ENCODE data around the gene LUZP2. TPM values are rescaled to one million over a fixed set of nuclear protein-coding genes. Genes with fewer than 3 reads are reported as not detected.

Gene LUZP2
- total RNA-seq, 1 donor from 2014 or later, result 42.0 TPM

GRCh38 chr11:24779791-24780190 lies 282.9 kb downstream of the LUZP2 start:
- DNase-seq (ENCODE audit: low spot score in 2 of 2) (no peak), FAIRE-seq (no peak)

GRCh38 chr11:24781288-24781687 lies 284.4 kb downstream of the LUZP2 start:
- FAIRE-seq, result no peak
- DNase-seq (ENCODE audit: low spot score in 2 of 2), result no peak

GRCh38 chr11:24793479-24793878 lies 296.6 kb downstream of the LUZP2 start:
- no peak for DNase-seq (ENCODE audit: low spot score in 2 of 2)
- no peak for FAIRE-seq

DNA sequence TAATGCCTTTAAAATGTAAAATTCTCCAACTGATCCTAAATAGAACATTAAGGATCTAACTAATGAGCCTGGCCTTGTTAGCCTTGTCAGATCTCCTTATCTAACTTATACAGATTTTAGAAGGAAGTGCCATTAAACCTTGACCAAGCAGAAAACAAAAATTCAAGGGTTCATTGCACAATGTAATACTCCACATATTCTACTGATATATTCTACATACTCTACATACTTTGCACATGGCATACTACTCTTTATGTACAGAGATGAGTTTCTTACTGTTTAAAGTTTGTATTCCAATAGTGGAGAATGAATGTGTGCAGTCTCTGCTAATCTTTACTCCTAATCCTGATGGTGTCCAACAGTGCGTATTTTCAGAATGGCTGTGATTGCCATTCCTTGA lies 297.2 kb downstream of the LUZP2 start:
- FAIRE-seq (no peak), DNase-seq (ENCODE audit: low spot score in 2 of 2) (no peak)

- no peak for DNase-seq (ENCODE audit: low spot score in 2 of 2)
- no peak for FAIRE-seq
Observed at GRCh38 chr11:24805671-24806070, 308.8 kb downstream of the LUZP2 start.

DNA sequence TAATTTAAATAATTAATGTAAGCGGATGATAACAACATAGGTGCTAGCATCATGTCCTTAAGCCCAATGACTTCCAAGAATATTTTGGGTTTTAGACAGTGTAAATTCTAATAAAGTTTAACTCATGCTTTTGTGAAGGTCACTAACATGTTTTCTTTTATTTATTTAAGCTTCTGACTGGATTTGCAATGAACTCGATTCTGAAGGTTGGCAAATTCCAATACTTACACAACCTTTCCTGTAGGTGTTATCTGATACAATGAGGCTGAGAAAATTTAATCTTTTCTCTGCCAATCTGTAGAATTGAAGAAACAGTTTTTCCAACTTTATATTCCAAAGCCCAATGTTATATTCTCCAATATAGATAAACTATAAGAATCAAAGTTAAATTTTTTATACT lies 311.3 kb downstream of the LUZP2 start:
- no peak for DNase-seq (ENCODE audit: low spot score in 2 of 2)
- no peak for FAIRE-seq

- FAIRE-seq, result no peak
- DNase-seq (ENCODE audit: low spot score in 2 of 2), result no peak
Observed at GRCh38 chr11:24819006-24819405, 322.2 kb downstream of the LUZP2 start.

DNA sequence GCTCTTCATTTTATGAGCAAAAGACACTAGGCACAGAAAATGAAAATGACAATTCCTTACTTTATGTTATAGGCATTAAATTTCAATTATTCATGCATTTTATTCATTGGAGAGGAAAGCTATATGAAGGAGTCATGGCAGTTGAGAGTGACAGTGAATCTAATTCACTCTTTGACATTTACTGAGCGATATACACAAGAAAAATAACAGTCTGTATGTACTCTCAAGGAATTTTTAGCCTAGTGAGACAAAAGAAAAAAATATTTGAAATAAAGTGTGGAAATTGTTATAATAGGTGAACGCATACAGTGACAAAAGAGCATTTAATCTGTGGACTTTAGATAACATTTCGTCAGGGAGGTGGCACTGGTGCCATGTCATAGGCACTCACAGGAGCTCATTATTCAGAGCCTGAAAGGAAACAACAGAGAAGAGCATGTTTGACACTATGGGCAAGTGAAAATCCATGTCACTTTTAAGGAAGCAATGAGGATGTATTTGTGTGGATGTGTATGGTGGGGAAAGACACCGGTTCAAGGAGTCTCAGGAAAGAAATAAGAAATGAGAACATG lies 323.1 kb downstream of the LUZP2 start:
- FAIRE-seq (no peak), DNase-seq (ENCODE audit: low spot score in 2 of 2) (no peak)

DNA sequence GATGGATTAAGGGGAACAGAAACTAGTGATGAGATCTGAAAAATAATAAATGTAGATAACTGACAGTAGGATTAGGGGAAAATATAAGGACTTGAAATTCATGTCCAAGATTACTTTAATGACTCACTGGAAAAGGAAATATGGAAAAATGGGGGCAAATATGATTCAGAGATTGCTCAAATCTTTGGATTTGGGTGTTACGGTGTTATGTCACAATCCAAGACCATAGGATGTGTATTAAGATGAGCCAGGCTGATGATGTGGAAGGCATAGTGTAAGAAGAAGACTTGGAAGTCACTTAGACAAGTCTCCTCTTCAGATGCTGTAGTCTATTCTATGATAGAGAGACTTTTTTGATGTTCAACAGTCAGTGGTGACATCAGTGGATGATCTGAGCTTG lies 323.7 kb downstream of the LUZP2 start:
- FAIRE-seq (no peak), DNase-seq (ENCODE audit: low spot score in 2 of 2) (no peak)

DNA sequence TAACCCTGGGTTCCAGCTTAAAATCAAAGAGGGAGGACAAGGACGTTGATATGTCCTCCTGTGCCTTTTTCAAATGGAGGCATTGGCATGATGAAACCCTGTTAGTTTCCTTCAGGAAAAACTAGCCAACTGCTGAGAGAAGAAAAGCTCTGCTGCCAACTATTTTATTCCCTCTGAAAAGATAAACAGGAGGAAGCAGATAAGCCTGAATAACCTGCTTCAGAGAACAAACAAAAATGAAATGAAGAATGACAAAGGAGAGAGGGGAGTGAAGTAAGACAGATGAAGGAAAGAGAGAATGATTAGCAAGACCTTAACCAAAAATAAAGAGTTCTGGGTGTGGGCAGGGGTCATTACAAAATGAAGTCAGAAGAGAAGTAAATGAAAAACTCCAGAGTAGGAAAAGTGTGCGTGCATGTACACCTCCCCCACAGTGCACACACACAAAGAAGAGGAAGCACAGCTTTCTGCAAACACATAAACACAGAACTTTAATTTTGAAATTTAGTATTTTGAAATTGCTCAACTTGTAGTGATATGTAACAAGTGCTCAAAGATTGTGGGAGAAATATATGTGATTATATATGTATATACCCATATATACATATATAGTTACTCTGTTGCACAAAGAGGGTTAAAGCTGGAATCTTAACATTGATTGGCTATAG lies 332.2 kb downstream of the LUZP2 start:
- DNase-seq (ENCODE audit: low spot score in 2 of 2) (no peak), FAIRE-seq (no peak)

DNA sequence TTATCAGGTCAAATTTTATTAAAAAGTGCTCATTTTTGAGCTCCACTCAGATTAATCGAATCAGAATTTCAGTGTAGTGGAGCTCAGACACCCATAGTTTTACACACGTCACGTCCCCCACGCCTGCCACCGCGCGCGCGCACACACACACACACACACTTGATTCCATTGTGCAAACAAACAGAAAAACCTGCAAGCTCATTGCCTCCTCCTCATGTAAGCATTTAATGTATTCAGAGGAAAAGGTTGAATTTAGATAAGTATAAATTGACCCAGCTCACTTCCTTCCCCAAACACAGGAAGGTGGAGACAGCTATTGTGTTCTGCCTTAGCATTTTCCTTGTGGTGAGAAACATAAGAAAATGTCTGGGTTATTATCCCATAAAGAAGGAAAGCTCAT lies 336.7 kb downstream of the LUZP2 start:
- no peak for FAIRE-seq
- no peak for DNase-seq (ENCODE audit: low spot score in 2 of 2)

DNA sequence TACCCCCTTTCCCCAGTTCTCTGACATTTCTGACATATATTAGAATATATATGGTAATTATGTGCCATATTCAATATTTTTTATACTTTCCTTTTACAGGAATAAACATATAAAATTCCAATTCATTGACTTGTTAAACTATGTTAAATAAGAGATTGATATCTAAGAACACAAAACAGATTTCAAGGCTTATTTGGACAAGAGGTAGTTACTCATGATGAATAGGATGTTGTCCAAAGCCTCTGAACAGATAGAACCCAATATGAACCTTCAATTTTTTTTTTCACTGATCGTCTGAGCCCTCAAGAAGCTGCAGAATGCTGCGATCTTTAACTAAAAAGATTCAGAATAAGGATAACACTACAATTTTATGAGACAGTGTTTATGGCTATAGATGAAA lies 340.3 kb downstream of the LUZP2 start:
- FAIRE-seq, result no peak
- DNase-seq (ENCODE audit: low spot score in 2 of 2), result no peak

- FAIRE-seq, result no peak
- DNase-seq (ENCODE audit: low spot score in 2 of 2), result no peak
Observed at GRCh38 chr11:24842308-24842707, 345.5 kb downstream of the LUZP2 start.

GRCh38 chr11:24844406-24844805 lies 347.6 kb downstream of the LUZP2 start:
- no peak for FAIRE-seq
- DNase-seq (ENCODE audit: low spot score in 2 of 2), result no peak

- FAIRE-seq (no peak), DNase-seq (ENCODE audit: low spot score in 2 of 2) (no peak)
Observed at GRCh38 chr11:24848857-24849256, 352.0 kb downstream of the LUZP2 start.

DNA sequence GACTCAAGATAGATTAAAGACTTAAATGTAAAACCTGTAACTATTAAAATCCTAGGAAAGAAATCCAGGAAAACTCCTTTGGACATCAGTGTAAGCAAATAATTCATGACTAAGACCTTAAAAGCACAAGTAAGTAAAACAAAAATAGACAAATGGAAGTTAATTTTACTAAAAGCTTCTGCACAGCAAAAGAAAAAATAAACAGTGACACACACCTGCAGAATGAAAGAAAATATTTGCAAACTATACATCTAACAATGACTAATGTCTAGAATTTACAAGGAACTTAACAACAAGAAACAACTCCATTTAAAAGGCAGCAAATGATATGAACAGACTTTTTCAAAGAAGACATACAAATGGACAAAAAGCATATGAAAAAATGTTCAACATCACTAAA lies 359.1 kb downstream of the LUZP2 start:
- FAIRE-seq (no peak), DNase-seq (ENCODE audit: low spot score in 2 of 2) (no peak)

DNA sequence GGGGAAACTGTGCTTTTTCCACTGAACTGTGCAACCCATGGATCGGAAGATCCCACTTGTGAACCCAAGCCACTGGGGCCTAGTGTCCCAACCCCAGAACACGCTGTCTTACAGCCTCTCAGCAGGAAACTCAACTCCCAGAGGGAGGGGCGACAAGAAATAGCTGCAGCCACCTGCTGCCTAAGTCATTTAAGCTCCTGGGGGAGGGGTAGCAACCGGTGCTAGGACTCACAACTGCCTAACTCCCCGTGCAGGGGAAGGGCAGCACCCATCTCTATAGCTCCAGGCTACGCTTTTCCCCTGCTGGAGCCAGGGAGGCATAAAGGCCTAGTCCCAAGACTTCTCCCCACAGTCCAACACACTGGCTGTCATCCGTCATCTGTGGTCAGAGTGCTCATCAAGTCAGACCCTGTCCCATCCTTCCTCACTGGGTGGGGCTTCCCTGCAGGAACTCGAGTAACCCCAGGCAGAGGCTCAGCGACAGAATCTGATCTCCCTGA lies 363.0 kb downstream of the LUZP2 start:
- DNase-seq (ENCODE audit: low spot score in 2 of 2) (no peak), FAIRE-seq (no peak)

DNA sequence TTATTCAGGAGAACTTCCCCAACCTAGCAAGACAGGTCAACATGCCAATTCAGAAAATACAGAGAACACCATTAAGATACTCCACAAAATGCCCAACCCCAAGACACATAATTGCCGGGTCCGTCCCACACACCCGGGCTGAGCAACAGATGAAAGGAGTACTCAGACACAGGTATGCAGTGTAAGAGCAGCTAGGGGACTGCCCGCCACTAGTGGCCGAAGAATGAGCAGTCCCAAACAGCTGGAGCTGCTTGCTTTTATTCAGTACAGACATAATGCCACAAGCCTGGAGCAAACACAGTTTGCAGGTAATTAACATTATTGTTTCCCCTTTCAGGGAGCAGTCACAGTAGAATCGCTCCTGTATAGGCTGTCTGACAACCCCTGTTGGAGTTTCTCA lies 364.6 kb downstream of the LUZP2 start:
- DNase-seq (ENCODE audit: low spot score in 2 of 2) (no peak), FAIRE-seq (no peak)

DNA sequence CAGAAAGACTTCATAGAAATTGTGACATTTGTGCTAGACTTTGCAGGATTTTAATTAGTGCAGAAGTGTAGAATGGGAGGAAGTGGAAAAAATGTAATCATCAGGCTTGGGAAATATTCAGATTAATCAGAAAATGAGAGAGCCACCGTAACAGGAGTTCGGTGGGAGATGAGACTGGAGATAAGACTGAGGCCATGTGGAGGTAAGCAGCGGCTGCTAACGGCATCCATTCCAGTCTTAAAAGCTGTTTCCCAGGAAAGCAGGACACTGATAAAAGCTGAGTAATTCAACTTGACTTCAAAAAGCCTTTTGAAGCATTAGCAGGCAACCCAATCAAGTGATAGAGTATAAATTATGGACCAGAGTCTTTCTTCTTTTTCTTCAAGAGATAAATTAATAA lies 369.9 kb downstream of the LUZP2 start:
- DNase-seq (ENCODE audit: low spot score in 2 of 2) (no peak), FAIRE-seq (no peak)

DNA sequence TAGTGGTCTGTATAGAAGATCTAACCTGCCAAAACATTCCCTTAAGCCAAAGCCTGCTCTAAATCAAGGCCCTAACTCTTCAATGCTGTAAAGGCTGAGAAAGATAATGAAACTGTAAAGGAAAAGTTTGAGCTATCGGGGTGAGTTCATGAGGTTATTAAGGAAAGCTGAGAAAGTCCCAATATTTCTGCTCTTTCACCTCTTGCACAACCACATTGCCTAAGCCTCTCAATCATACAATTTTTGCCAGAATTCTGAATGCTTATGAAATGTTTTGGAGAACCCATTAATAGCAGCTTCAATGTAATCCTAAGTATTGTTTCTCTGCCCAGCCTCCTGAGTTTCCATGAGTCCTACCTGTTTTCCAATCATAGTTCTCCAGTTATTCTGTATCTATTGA lies 373.2 kb downstream of the LUZP2 start:
- no peak for DNase-seq (ENCODE audit: low spot score in 2 of 2)
- no peak for FAIRE-seq

DNA sequence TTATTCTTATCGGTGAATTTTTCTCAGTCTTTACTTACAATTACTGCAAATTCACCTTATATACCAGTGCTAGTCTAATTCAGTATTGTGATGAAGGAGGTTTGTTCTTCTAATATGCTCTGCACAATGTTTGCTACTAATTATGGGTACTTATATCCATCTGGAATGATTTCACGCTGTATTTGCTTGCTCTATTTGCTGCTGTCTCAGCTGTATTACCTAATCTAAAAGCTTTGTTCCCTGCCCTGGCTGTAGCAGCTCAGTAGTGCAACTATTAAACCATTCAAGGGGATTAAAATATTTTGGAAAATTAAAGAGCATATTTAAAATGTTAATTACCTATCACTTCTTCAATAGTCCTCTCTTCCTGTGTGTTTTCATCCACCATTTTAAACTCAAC lies 375.3 kb downstream of the LUZP2 start:
- FAIRE-seq (no peak), DNase-seq (ENCODE audit: low spot score in 2 of 2) (no peak)

- FAIRE-seq (no peak), DNase-seq (ENCODE audit: low spot score in 2 of 2) (no peak)
Observed at GRCh38 chr11:24872651-24873311, 375.9 kb downstream of the LUZP2 start.
